Natural killer cell (primary cell): ENCODE measurements around the gene ANGPTL4. TPM values are rescaled to one million over a fixed set of nuclear protein-coding genes. Genes with fewer than 3 reads are reported as not detected.

Source experiments
- ATAC-seq, 3 donors: fragments of 150-1000 bp in 2 of 3; fragments of 200-7000 bp in 1 of 3; cut with Tn5 transposase; 1 replicate in 1 of 3; 2 replicates in 2 of 3; pipeline ENCODE4 v1.10.0; 2021; ENCODE audit warnings: mild to moderate bottlenecking in 2 of 3, moderate library complexity in 2 of 3
- DNase-seq, 2 donors: peaks; one replicate each; pipeline versions ENCODE4 v3.0.0 to v3.0.0-alpha.2; 2013 to 2021; ENCODE audit warnings: mixed read lengths in 1 of 2
- H3K27ac ChIP-seq: one replicate; pipeline ENCODE4 v1.5.1; 2013; ENCODE audit warnings: mild to moderate bottlenecking, low read length
- H3K27me3 ChIP-seq: one replicate; pipeline ENCODE4 v1.6.1; 2013; ENCODE audit warnings: low read length; ENCODE audit not compliant: control insufficient read depth, insufficient read depth
- H3K36me3 ChIP-seq: one replicate; pipeline ENCODE4 v1.6.1; 2013; ENCODE audit warnings: low read length; ENCODE audit not compliant: control insufficient read depth, insufficient read depth
- H3K4me1 ChIP-seq: one replicate; pipeline ENCODE4 v1.6.1; 2013; ENCODE audit warnings: low read length; ENCODE audit not compliant: control insufficient read depth, insufficient read depth
- H3K4me3 ChIP-seq: one replicate; pipeline ENCODE4 v1.5.1; 2013; ENCODE audit warnings: low read length
- H3K9me3 ChIP-seq: one replicate; pipeline ENCODE4 v1.6.1; 2013; ENCODE audit warnings: low read length; ENCODE audit not compliant: control insufficient read depth, insufficient read depth
- H3K27ac Mint-ChIP-seq, 2 donors: one replicate each; pipeline ENCODE4 v1.8.0; 2022; ENCODE audit warnings: mild to moderate bottlenecking in 2 of 2, mixed read lengths in 2 of 2, moderate library complexity in 1 of 2
- H3K27me3 Mint-ChIP-seq, 2 donors: one replicate each; pipeline ENCODE4 v1.8.0; 2022; ENCODE audit warnings: low read depth in 2 of 2, mixed read lengths in 2 of 2
- H3K36me3 Mint-ChIP-seq: one replicate; pipeline ENCODE4 v1.8.0; 2022; ENCODE audit warnings: mixed read lengths
- H3K4me1 Mint-ChIP-seq, 2 donors: one replicate each; pipeline ENCODE4 v1.8.0; 2022; ENCODE audit warnings: mixed read lengths in 2 of 2
- H3K4me3 Mint-ChIP-seq: one replicate; pipeline ENCODE4 v1.8.0; 2022; ENCODE audit warnings: mild to moderate bottlenecking, moderate library complexity, mixed read lengths
- H3K9me3 Mint-ChIP-seq, 2 donors: one replicate each; pipeline ENCODE4 v1.8.0; 2022; ENCODE audit warnings: mixed read lengths in 2 of 2
- WGBS: methylation state at CpG from one replicate; pipeline ENCODE4 v1.1.7; 2013; ENCODE audit warnings: missing lambda C conversion rate; ENCODE audit not compliant: insufficient coverage; 5-methylcytosine and 5-hydroxymethylcytosine counted together
- intact Hi-C: fragments of 100-400 bp; cut with micrococcal nuclease; formaldehyde crosslinking; loops from one replicate; pipeline ENCODE4 v1.14.2; 2022
- total RNA-seq, 4 donors: library from RNA; stranded (reverse); fragments of 120-200 nt in 1 of 4; gene quantifications; one replicate each; pipeline versions ENCODE4 v1.2.3 to v1.2.4, GENCODE V29; 2013 to 2022
- TF ChIP-seq, protein P1 (sequence below): fragments of 200-600 bp; IDR thresholded peaks from one replicate; pipeline ENCODE4 v1.8.0; 2022; ENCODE audit warnings: antibody characterized with exemption

ANGPTL4 gene
- total RNA-seq, 3 donors from 2014 or later (not counting 1 experiment from before 2014, with no cell fraction given) = not detected

DNA sequence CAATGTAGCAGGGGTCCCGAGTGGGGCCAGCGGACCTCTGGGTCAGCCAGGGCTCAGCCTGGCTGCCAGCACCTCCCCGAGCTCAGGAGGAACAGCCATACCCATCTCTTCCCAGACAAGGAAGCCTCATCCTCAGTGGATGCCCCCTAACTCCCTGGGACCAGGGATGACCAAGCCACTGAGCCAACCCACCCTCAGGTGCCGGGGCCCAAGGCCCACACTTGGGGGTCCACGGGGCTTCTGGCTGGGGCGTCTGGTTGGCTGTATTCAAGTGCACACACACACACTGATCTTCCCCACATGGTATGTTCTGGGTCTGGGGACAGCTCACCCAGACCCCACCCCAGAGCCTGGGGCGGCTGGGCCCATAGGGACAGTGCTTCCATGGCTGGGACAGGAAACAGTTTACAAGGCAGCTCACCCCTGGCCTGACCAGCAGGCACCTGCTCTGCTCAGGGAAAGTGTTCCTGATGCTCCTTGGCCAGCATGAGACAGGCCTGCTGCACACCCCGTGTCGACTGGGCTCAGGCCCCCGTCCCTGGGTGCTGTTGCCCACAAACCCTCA, 33.9 kb downstream of the ANGPTL4 start:
- Histone ChIP-seq H3K27ac (no peak overlapping the region), H3K36me3 (peaks cover 20% of the 10 kb centered on the region), H3K9me3 (no peaks in the 10 kb centered on the region), H3K27me3 (no peaks in the 10 kb centered on the region), H3K4me3 (no peak overlapping the region), H3K4me1 (peaks cover 19% of the 10 kb centered on the region)
- no peaks in the 10 kb centered on the region for H3K36me3 Mint-ChIP-seq
- DNase-seq (no peak), ATAC-seq (no peak)
- H3K27ac Mint-ChIP-seq = no peak overlapping the region
- H3K27me3 Mint-ChIP-seq = no peaks in the 10 kb centered on the region
- intact Hi-C loops = no loop called here
- no peak overlapping the region for H3K4me3 Mint-ChIP-seq
- peaks cover 15 to 30% of the 10 kb centered on the region in 2 donors for H3K4me1 Mint-ChIP-seq
- WGBS = 95% methylated on average over 10 of the region's 10 CpGs
- H3K9me3 Mint-ChIP-seq = no peaks in the 10 kb centered on the region
- TF ChIP-seq, protein P1, sequence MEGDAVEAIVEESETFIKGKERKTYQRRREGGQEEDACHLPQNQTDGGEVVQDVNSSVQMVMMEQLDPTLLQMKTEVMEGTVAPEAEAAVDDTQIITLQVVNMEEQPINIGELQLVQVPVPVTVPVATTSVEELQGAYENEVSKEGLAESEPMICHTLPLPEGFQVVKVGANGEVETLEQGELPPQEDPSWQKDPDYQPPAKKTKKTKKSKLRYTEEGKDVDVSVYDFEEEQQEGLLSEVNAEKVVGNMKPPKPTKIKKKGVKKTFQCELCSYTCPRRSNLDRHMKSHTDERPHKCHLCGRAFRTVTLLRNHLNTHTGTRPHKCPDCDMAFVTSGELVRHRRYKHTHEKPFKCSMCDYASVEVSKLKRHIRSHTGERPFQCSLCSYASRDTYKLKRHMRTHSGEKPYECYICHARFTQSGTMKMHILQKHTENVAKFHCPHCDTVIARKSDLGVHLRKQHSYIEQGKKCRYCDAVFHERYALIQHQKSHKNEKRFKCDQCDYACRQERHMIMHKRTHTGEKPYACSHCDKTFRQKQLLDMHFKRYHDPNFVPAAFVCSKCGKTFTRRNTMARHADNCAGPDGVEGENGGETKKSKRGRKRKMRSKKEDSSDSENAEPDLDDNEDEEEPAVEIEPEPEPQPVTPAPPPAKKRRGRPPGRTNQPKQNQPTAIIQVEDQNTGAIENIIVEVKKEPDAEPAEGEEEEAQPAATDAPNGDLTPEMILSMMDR = no peak

DNA sequence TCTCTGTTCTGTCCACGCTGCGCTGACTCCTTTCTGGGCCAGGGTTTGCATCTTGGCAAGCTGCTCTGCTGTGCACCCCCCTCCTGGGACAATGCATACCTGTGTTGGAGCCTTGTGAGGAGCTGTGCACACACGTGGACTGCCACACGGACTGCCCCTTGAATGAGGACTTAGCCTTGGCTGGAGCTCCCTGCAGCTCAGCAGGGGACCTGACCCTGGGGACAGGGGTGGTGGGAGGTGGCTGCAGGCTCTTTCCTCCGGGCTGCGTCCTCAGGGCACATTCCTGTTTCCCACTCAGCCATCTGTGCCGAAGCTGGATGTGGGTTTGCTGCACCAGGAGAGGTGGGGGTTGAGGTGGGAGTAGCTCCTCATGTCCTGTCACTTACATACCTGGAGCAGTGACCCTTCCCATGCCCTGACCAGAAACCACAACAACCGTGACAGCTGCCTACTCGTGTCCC, 34.4 kb downstream of the ANGPTL4 start:
- TF ChIP-seq, protein P1 = no peak
- H3K4me3 ChIP-seq = no peak overlapping the region
- peaks cover 25% of the 10 kb centered on the region for H3K36me3 ChIP-seq
- no peaks in the 10 kb centered on the region for H3K27me3 Mint-ChIP-seq
- H3K36me3 Mint-ChIP-seq = no peaks in the 10 kb centered on the region
- peaks cover 16% of the 10 kb centered on the region for H3K4me1 ChIP-seq
- no peak overlapping the region for H3K27ac Mint-ChIP-seq
- no peaks in the 10 kb centered on the region for H3K9me3 ChIP-seq
- intact Hi-C loops = no loop called here
- H3K4me3 Mint-ChIP-seq = no peak overlapping the region
- 71% methylated on average over 9 of the region's 9 CpGs for WGBS
- no peaks in the 10 kb centered on the region for H3K9me3 Mint-ChIP-seq
- peaks cover 15 to 25% of the 10 kb centered on the region in 2 donors for H3K4me1 Mint-ChIP-seq
- no peak overlapping the region for H3K27ac ChIP-seq
- DNase-seq (no peak), ATAC-seq (no peak)
- no peaks in the 10 kb centered on the region for H3K27me3 ChIP-seq

DNA sequence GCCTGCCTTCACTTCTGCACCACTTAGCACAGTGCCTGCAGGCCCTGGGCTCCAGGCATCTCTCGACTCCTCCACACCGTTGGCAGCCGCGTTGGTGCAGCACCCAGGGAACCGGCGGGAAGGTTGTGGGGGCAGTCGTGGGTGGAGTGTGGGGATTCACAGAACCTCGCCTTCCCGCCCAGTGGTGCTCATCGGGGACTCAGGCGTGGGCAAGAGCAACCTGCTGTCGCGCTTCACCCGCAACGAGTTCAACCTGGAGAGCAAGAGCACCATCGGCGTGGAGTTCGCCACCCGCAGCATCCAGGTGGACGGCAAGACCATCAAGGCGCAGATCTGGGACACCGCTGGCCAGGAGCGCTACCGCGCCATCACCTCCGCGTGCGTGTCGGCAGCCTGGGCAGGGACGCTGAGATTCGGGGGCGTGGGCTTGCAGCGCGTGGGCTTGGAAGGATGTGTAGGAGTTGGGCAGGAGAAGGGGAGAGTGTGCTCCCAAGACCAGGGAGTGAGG, 35.8 kb downstream of the ANGPTL4 start:
- 88% methylated on average over 34 of the region's 34 CpGs for WGBS
- no peak for DNase-seq

More for the DNA sequence above, 35.8 kb downstream of the ANGPTL4 start:
- H3K27me3 Mint-ChIP-seq = no peaks in the 10 kb centered on the region
- no peaks in the 10 kb centered on the region for H3K9me3 Mint-ChIP-seq
- intact Hi-C loops = no loop called here
- Histone ChIP-seq H3K4me3 (no peak overlapping the region), H3K9me3 (no peaks in the 10 kb centered on the region), H3K27ac (no peak overlapping the region), H3K4me1 (peaks cover 14% of the 10 kb centered on the region), H3K36me3 (peaks cover 38% of the 10 kb centered on the region), H3K27me3 (no peaks in the 10 kb centered on the region)
- H3K4me1 Mint-ChIP-seq = peaks cover 15 to 24% of the 10 kb centered on the region in 2 donors
- no peak overlapping the region for H3K27ac Mint-ChIP-seq
- TF ChIP-seq, protein P1 = no peak
- H3K4me3 Mint-ChIP-seq = no peak overlapping the region
- no peak for ATAC-seq
- no peaks in the 10 kb centered on the region for H3K36me3 Mint-ChIP-seq
